PC-3 (cell line): ENCODE measurements around the gene PACS1. TPM values are rescaled to one million over a fixed set of nuclear protein-coding genes. Genes with fewer than 3 reads are reported as not detected.

Experiments used
- ATAC-seq: fragments of 200-7000 bp; cut with Tn5 transposase; 2 replicates; pipeline ENCODE4 v1.9.1; 2020; ENCODE audit warnings: mild to moderate bottlenecking, moderate library complexity
- BruUV-seq: library from RNA; stranded (reverse); fragments of 400-500 nt; replicated peaks from 2 replicates; lab custom pipeline; 2021; lab: Mats Ljungman, UMichigan
- CTCF ChIA-PET: fragments of 300-600 bp; sonication (Branson Sonifier 250); formaldehyde crosslinking; loops from one replicate; lab custom pipeline; 2022; ENCODE audit warnings: antibody characterized with exemption; lab: Charles Lee
- POLR2A ChIA-PET: fragments of 300-600 bp; sonication (Branson Sonifier 250); formaldehyde crosslinking; loops from one replicate; lab custom pipeline; 2022; ENCODE audit warnings: antibody characterized with exemption; ENCODE audit not compliant: unreplicated experiment; lab: Charles Lee
- DNase-seq: peaks from one replicate; pipeline ENCODE4 v3.0.0-alpha.2; 2015
- H2AFZ ChIP-seq: fragments of 300-600 bp; sonication (generic); 2 replicates; pipeline ENCODE4 v1.6.0; 2016; ENCODE audit warnings: antibody characterized with exemption, low read length
- H3F3A ChIP-seq: fragments of 300-600 bp; sonication (generic); one replicate; pipeline ENCODE4 v1.6.0; 2017; ENCODE audit warnings: antibody characterized with exemption, low read length, control low read depth, mild to moderate bottlenecking; ENCODE audit not compliant: unreplicated experiment
- H3K27ac ChIP-seq: fragments of 300-600 bp; sonication (generic); 2 replicates; pipeline ENCODE4 v1.5.1; 2016; ENCODE audit warnings: mild to moderate bottlenecking, low read length
- H3K27me3 ChIP-seq: fragments of 300-600 bp; sonication (generic); 2 replicates; pipeline ENCODE4 v1.6.1; 2016; ENCODE audit warnings: low read length, mixed read lengths
- H3K36me3 ChIP-seq: fragments of 300-600 bp; sonication (generic); 2 replicates; pipeline ENCODE4 v1.6.1; 2016; ENCODE audit warnings: low read depth, mixed run types, low read length, mixed read lengths
- H3K4me1 ChIP-seq: fragments of 300-600 bp; sonication (generic); 2 replicates; pipeline ENCODE4 v1.5.1; 2016; ENCODE audit warnings: low read length; ENCODE audit not compliant: insufficient read depth
- H3K4me2 ChIP-seq: fragments of 300-600 bp; sonication (generic); 2 replicates; pipeline ENCODE4 v1.6.0; 2016; ENCODE audit warnings: low read length
- H3K4me3 ChIP-seq: fragments of 300-600 bp; sonication (generic); 2 replicates; pipeline ENCODE4 v1.5.1; 2016; ENCODE audit warnings: mild to moderate bottlenecking, low read length, mixed read lengths
- H3K79me2 ChIP-seq: fragments of 300-600 bp; sonication (generic); 2 replicates; pipeline ENCODE4 v1.6.1; 2017; ENCODE audit warnings: low read length, mixed read lengths
- H3K9ac ChIP-seq: fragments of 300-600 bp; sonication (generic); 2 replicates; pipeline ENCODE4 v1.6.0; 2016; ENCODE audit warnings: mild to moderate bottlenecking, low read length
- H3K9me2 ChIP-seq: fragments of 300-600 bp; sonication (generic); replicated peaks from 2 replicates; pipeline ENCODE4 v1.6.1; 2016; ENCODE audit warnings: mixed run types, low read length, mixed read lengths
- H3K9me3 ChIP-seq: fragments of 300-600 bp; sonication (generic); 2 replicates; pipeline ENCODE4 v1.6.1; 2016; ENCODE audit warnings: low read length, mixed read lengths
- H4K20me1 ChIP-seq: fragments of 300-600 bp; sonication (generic); 2 replicates; pipeline ENCODE4 v1.6.1; 2016; ENCODE audit warnings: low read length, mixed read lengths
- CTCF ChIP-seq: fragments of 300-600 bp; sonication (generic); conservative IDR thresholded peaks from 2 replicates; pipeline ENCODE4 v1.5.1; 2017; ENCODE audit warnings: antibody characterized with exemption, low read depth, mild to moderate bottlenecking, low read length
- EZH2 ChIP-seq: fragments of 300-600 bp; sonication (generic); IDR thresholded peaks from one replicate; pipeline ENCODE4 v1.6.1; 2017; ENCODE audit warnings: antibody characterized with exemption, mild to moderate bottlenecking, low read length; ENCODE audit not compliant: unreplicated experiment
- EZH2phosphoT487 ChIP-seq: fragments of 300-600 bp; sonication (generic); IDR thresholded peaks from 2 replicates; pipeline ENCODE4 v1.6.1; 2018; ENCODE audit warnings: mild to moderate bottlenecking, antibody characterized with exemption, low read length, borderline replicate concordance
- intact Hi-C: fragments of 100-400 bp; cut with micrococcal nuclease; formaldehyde crosslinking; loops from 2 replicates; pipeline ENCODE4 v1.9.0; 2023
- total RNA-seq: library from RNA; depleted of rRNA; stranded (reverse); fragments of >200 nt; gene quantifications from 2 replicates; pipeline ENCODE4 v1.2.3, GENCODE V29; 2014

Gene PACS1
- total RNA-seq, 1 experiment from 2014 or later = 28.7 TPM

GRCh38 chr11:66231561-66231960 is 161.5 kb downstream of the PACS1 start:
- ATAC-seq (no peak), DNase-seq (no peak)
- no peak overlapping the region for H3K9ac ChIP-seq
- ChIA-PET POLR2A (no interaction called here), CTCF (no interaction called here)
- H4K20me1 ChIP-seq = no peaks in the 10 kb centered on the region
- no peak overlapping the region for H3K4me3 ChIP-seq
- intact Hi-C loops = no loop called here
- no peaks in the 10 kb centered on the region for H3K27me3 ChIP-seq
- no peak overlapping the region for H3K27ac ChIP-seq
- no peaks in the 10 kb centered on the region for H3F3A ChIP-seq
- H3K9me3 ChIP-seq = no peaks in the 10 kb centered on the region
- BruUV-seq = no TSS peak
- H3K79me2 ChIP-seq = no peaks in the 10 kb centered on the region
- TF ChIP-seq CTCF (no peak), EZH2phosphoT487 (no peak)
- H3K9me2 ChIP-seq = no peaks in the 10 kb centered on the region
- H3K4me2 ChIP-seq = no peak overlapping the region
- no peak overlapping the region for H2AFZ ChIP-seq
- H3K36me3 ChIP-seq = no peaks in the 10 kb centered on the region; the same call in 1 of the 2 replicates
- peaks cover 1% of the 10 kb centered on the region; the same call in 1 of the 2 replicates for H3K4me1 ChIP-seq

GRCh38 chr11:66232769-66233168 is 162.7 kb downstream of the PACS1 start:
- intact Hi-C loops = no loop called here
- TF ChIP-seq CTCF = no peak
- no peak for TF ChIP-seq EZH2
- no peak for TF ChIP-seq EZH2phosphoT487
- no peak overlapping the region for H3K9ac ChIP-seq
- no peak overlapping the region for H3K4me3 ChIP-seq
- no peak overlapping the region for H3K27ac ChIP-seq
- H3F3A ChIP-seq = no peaks in the 10 kb centered on the region
- H3K4me1 ChIP-seq = no peaks in the 10 kb centered on the region
- H3K4me2 ChIP-seq = no peak overlapping the region
- ATAC-seq (no peak), DNase-seq (no peak)
- no TSS peak for BruUV-seq
- no peaks in the 10 kb centered on the region for H3K9me3 ChIP-seq
- no peaks in the 10 kb centered on the region for H3K27me3 ChIP-seq
- no peaks in the 10 kb centered on the region for H3K79me2 ChIP-seq
- H4K20me1 ChIP-seq = no peaks in the 10 kb centered on the region
- H3K9me2 ChIP-seq = no peaks in the 10 kb centered on the region
- no peak overlapping the region for H2AFZ ChIP-seq
- no peaks in the 10 kb centered on the region; the same call in 1 of the 2 replicates for H3K36me3 ChIP-seq
- ChIA-PET POLR2A (no interaction called here), CTCF (no interaction called here)

- intact Hi-C loops = no loop called here
- CTCF ChIA-PET = no interaction called here
- Histone ChIP-seq H3K79me2 (no peaks in the 10 kb centered on the region), H3K4me1 (no peaks in the 10 kb centered on the region), H3K27ac (no peak overlapping the region), H4K20me1 (no peaks in the 10 kb centered on the region), H3K9me3 (no peaks in the 10 kb centered on the region), H3K27me3 (no peaks in the 10 kb centered on the region), H3K9me2 (no peaks in the 10 kb centered on the region), H3K36me3 (no peaks in the 10 kb centered on the region; the same call in 1 of the 2 replicates), H2AFZ (no peak overlapping the region), H3K4me3 (no peak overlapping the region), H3K4me2 (no peak overlapping the region), H3F3A (no peaks in the 10 kb centered on the region), H3K9ac (no peak overlapping the region)
- POLR2A ChIA-PET = no interaction called here
- no TSS peak for BruUV-seq
- TF ChIP-seq CTCF (no peak), EZH2phosphoT487 (no peak), EZH2 (no peak)
- no peak for ATAC-seq
- DNase-seq = no peak
Measured at GRCh38 chr11:66233301-66233700, 163.2 kb downstream of the PACS1 start.
